ENCODE data around the gene FSTL4. TPM values are rescaled to one million over a fixed set of nuclear protein-coding genes. Genes with fewer than 3 reads are reported as not detected.

FSTL4 gene
- polyA plus RNA-seq, 1 donor from 2014 or later, result 0.57 TPM

GRCh38 chr5:133466556-133467334 lies 145.6 kb downstream of the FSTL4 start:
- Histone ChIP-seq H3K27me3 (ENCODE audit: insufficient read depth, low read depth, low read length) (no peaks in the 10 kb centered on the region), H3K4me3 (ENCODE audit: low read length) (no peak overlapping the region), H3K9me2 (ENCODE audit: insufficient read depth, low read length) (no peaks in the 10 kb centered on the region), H3K9me3 (ENCODE audit: low read length) (no peaks in the 10 kb centered on the region), H3F3A (ENCODE audit: insufficient read depth, low read length, poor library complexity, severe bottlenecking) (no peaks in the 10 kb centered on the region), H3K36me3 (ENCODE audit: insufficient read depth, low read length) (no peaks in the 10 kb centered on the region), H4K20me1 (ENCODE audit: insufficient read depth) (no peaks in the 10 kb centered on the region), H2AFZ (ENCODE audit: low read depth, low read length) (no peak overlapping the region), H3K4me2 (ENCODE audit: low read length) (no peak overlapping the region), H3K27ac (ENCODE audit: low read length) (no peak overlapping the region), H3K79me2 (replicated peaks; ENCODE audit: insufficient read depth, low read length) (no peaks in the 10 kb centered on the region), H3K9ac (ENCODE audit: low read length) (no peak overlapping the region)
- no peak for TF ChIP-seq MXI1 (conservative IDR thresholded peaks at IDR 0.05; ENCODE audit: poor library complexity, severe bottlenecking)
- TF ChIP-seq EZH2 (IDR thresholded peaks at IDR 0.05; ENCODE audit: borderline replicate concordance, insufficient read depth, low read length, poor library complexity, severe bottlenecking), result no peak
- no peak for TF ChIP-seq POLR2AphosphoS5 (IDR thresholded peaks at IDR 0.05)
- TF ChIP-seq REST (IDR thresholded peaks at IDR 0.05; ENCODE audit: borderline replicate concordance), result no peak
- TF ChIP-seq RAD21 (conservative IDR thresholded peaks at IDR 0.05), result no peak
- TF ChIP-seq SMC3 (conservative IDR thresholded peaks at IDR 0.05; ENCODE audit: poor library complexity), result no peak
- TF ChIP-seq TAF1 (IDR thresholded peaks at IDR 0.05; ENCODE audit: low read depth), result no peak
- no peak for TF ChIP-seq CTCF (IDR thresholded peaks at IDR 0.05; ENCODE audit: poor library complexity, severe bottlenecking)
- no peak for TF ChIP-seq EP300 (conservative IDR thresholded peaks at IDR 0.05; ENCODE audit: poor library complexity, severe bottlenecking)

DNA sequence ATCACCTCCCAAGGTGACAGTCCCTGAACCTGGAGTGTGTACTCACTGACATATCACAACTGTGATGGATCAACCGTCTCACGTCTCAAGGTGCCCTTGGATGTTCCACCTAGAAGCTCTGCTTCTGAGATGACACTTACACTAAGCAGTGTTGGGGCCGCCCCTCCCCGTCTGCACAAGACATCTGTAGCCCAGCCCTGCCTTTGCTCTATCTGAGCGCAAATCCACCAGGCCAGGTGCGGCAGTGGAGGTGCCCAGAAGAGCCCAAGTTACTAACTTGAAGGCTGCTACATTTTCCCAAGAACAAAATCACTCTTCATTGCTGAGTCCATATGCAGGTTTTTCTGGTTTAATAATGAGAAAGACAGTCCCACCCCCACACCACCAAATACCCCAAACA lies 148.3 kb downstream of the FSTL4 start:
- Histone ChIP-seq H3K4me2 (ENCODE audit: low read length) (no peak overlapping the region), H4K20me1 (ENCODE audit: insufficient read depth) (no peaks in the 10 kb centered on the region), H3K79me2 (replicated peaks; ENCODE audit: insufficient read depth, low read length) (no peaks in the 10 kb centered on the region), H3K36me3 (ENCODE audit: insufficient read depth, low read length) (no peaks in the 10 kb centered on the region), H3K9me2 (ENCODE audit: insufficient read depth, low read length) (no peaks in the 10 kb centered on the region), H3K9me3 (ENCODE audit: low read length) (no peaks in the 10 kb centered on the region), H3K27me3 (ENCODE audit: insufficient read depth, low read depth, low read length) (no peaks in the 10 kb centered on the region), H2AFZ (ENCODE audit: low read depth, low read length) (no peak overlapping the region), H3F3A (ENCODE audit: insufficient read depth, low read length, poor library complexity, severe bottlenecking) (no peaks in the 10 kb centered on the region), H3K27ac (ENCODE audit: low read length) (no peak overlapping the region), H3K4me3 (ENCODE audit: low read length) (no peak overlapping the region), H3K9ac (ENCODE audit: low read length) (no peak overlapping the region)
- TF ChIP-seq REST (IDR thresholded peaks at IDR 0.05; ENCODE audit: borderline replicate concordance) (no peak), SMC3 (conservative IDR thresholded peaks at IDR 0.05; ENCODE audit: poor library complexity) (no peak), MXI1 (conservative IDR thresholded peaks at IDR 0.05; ENCODE audit: poor library complexity, severe bottlenecking) (no peak), EP300 (conservative IDR thresholded peaks at IDR 0.05; ENCODE audit: poor library complexity, severe bottlenecking) (no peak), POLR2AphosphoS5 (IDR thresholded peaks at IDR 0.05) (no peak)

Measured in neural cell (in vitro differentiated cells).